Gastroesophageal sphincter (tissue), 3 donors: ENCODE results near the gene NCF4.

Experiments used
- CTCF ChIP-seq, 4 experiments: fragments of 200-600 bp in 2 of 4; fragments of 450-650 bp in 2 of 4; sonication (generic) in 1 of 4; IDR thresholded peaks; one replicate each; pipeline ENCODE4 v1.5.1; 2017 to 2019; ENCODE audit warnings: antibody characterized with exemption in 4 of 4, mild to moderate bottlenecking in 2 of 4, moderate library complexity in 2 of 4
- EP300 ChIP-seq: sonication (generic); formaldehyde crosslinking; IDR thresholded peaks from one replicate; pipeline ENCODE4 v1.6.1; 2017; ENCODE audit warnings: antibody characterized with exemption, mild to moderate bottlenecking
- POLR2A ChIP-seq, 2 donors: fragments of 450-650 bp; IDR thresholded peaks; one replicate each; pipeline ENCODE4 v1.6.1; 2017; ENCODE audit warnings: antibody characterized with exemption in 2 of 2, mild to moderate bottlenecking in 2 of 2, moderate library complexity in 1 of 2
- POLR2AphosphoS5 ChIP-seq: sonication (generic); formaldehyde crosslinking; IDR thresholded peaks from one replicate; pipeline ENCODE4 v1.6.1; 2017; ENCODE audit warnings: antibody characterized with exemption

- TF ChIP-seq POLR2A (IDR thresholded peaks at IDR 0.05) (no peak), CTCF (IDR thresholded peaks at IDR 0.05) (no peak), POLR2AphosphoS5 (no peak), EP300 (no peak)
These were observed 24.7 kb downstream of the NCF4 start for GRCh38 chr22:36885474-36885873.
